NCI-H1048 (cell line): ENCODE results near the gene BNIP5.
A peak's percentile ranks its signal among the peaks of the same experiment; 100 is the strongest.

Experiments used
- DNase-seq: peaks from one replicate; lab custom pipeline; 2025; lab: John Stamatoyannopoulos, UW

Gene BNIP5

DNA sequence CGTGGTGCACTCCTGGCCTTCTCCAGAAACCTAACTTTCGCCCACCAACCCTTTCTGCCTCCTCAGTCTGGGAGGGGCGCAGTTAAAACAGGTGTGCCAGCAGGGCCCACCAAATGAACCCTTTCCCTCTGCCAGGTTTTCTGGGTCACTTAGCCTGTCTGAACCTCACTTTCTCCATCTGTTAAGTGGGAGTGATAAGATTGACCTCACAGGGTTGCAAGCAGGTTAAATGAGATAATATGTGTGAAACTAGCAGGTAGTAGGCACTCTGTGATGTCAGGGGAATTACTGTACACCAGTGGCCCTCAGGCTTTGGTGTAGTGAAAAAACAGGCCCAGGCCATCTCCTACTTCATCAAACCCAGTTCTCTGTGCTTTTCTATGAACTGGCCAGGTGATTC lies 14.1 kb downstream of the BNIP5 start:
- no peak for DNase-seq

DNA sequence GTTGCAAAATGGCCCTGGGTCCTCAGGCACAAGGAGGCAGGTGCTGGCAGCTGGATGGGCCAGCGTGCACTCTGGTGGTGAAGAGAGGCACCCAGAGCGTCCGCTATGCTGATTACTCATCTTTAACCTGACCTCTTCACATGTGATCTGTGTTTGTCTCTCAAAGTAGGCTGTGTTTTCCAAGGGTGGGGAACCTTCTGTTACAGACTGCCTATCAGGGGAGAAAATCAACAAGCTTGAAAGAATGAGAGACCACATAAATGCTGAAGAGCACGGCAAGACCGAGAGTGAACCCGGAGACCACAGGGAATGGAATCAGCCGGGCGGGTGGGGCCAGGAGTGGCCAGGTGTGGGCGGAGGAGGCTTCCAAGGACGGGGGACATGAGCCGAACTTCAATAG lies 16.2 kb downstream of the BNIP5 start:
- no peak for DNase-seq

DNA sequence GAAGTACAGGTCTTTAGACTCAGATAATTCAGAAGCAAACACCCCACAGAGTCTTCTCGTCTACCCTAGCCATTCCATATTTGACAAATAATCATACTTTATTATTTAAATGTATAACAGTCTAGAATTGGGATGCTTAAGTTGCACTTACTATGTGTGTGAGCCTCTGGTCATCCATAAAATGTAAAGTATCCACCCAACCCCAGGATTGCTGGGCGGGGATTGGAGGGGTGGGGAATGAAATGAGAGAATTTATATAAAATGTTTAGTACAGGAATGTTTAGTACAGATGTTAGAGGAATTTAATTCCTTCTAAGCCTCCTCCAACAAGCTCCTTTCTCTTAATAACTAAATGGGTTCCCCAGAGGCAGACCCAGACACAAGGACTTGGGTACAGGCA lies 16.9 kb downstream of the BNIP5 start:
- DNase-seq = no peak

DNA sequence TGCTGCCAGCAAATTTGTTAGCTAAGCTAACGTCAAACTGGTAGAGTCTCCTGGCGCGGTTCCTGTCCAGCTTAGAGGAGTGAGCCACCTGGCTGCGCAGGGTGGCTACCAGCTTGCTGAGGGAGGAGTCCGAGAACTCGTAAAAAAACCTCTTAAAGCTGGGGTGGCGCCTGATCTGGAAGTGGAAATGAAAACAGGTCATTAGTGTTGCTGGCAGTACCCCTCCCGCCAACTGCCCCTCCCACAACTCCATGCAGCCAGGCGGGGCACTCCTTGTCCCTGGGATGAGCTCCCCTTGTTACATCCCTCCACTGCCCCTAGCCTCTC lies 17.3 kb downstream of the BNIP5 start:
- DNase-seq = no peak

DNA sequence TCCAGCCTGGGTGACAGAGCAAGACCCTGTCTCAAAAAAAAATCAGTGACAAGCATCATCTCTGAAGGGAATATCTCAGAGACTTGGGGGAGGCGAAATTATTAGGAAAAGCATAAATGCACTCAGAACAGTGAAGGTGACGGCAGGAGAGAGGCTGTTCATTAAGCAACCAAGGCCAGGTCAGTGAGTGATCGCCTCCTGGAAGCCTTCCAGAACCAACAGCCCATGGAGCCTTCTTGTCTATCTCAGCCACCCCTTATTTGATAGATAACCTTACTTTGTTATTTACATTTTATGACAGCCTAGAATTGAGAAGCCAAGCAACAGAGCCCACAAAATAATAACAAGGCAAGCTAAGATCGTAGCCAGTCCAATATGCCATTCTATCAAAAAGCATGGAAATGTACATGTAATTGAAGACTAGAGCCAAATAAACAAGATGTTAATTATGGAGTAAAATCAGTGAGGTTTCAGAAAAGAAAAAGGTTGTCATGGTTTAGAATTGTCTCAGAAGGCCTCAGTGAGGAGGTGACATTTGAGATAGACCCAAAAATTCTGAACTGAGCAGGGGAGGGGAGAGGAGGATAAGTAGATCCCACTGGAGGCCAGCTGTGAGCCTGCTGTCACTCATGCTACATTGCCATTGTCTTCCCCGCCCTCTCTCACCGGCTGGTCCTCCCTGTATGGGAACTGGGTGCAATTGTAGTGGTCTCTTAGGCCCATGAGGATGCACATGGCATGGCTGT lies 17.8 kb downstream of the BNIP5 start:
- no peak for DNase-seq

DNA sequence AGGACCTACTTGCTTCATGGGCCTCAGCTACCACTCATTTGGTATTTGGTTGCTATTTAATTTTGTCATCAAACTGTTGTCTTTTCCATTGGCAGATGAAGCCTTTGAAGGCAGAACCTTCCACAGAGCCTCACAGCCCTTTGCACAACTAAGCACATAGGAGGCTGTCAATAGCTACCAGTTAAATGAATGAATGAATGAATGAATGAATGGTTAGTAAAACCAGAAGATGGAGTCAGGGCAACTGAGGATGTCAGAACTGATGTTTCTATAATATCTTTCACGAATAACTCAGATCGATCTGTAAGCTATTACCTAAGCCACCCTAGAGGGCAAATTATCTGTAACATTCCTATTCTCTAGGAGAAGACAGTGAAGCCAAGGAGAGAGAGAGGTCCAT lies 19.1 kb downstream of the BNIP5 start:
- no peak for DNase-seq

DNA sequence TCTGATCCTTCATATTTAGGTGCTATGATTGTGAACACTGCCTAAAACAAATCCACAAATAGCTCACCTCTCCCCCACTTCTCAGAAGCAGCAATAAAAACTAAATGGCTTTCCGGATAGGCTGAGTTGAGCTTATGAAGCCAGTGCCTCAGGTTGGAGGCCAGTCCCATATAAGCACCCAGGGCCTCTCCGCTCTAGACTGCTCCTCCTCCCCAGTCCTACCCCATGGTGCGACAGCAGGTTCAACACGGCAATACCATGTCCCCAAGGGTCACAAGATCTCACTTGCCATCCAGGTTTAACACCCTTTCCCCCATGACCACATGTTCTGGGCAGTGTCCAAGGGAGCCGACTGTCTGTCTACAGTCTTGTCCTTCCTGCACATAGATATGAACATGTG lies 20.8 kb downstream of the BNIP5 start:
- no peak for DNase-seq

DNA sequence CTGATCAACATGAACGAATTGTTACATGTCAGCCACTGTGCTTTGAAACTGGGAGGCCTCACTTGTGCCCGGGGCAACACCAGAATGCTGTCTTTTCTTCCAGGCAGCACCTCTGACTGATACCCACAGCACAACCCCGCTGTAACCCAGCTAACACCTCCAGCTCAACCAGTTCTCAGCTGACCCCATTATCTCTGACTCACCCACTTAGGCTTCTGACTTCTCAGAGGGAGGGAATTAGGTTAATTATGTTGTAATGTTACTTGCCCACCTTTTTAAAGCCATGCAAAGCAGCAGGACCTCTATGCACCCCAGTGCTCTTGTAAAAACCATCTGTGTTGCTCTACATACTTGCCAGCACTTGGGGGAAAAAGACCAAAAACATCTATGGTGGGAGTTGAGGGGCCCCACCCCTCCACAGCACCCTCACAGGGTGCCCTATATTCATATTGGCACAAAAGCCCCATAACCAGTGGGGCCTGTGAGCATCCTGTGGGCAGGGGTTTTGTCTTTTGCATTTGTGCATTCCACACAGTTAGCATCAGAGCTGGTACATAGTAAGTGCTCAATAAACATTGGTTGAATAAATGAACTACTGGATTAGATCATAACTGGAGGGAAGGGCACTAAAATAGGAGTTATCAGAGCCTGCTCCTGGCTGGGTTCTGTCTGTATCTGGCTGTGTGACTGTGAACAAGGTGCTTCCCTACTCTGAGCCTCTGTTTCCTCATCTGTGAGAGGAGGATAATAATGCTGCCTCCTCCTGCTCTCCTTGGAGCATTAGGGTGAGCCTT lies 22.3 kb downstream of the BNIP5 start:
- peak; percentile 74 for DNase-seq

DNA sequence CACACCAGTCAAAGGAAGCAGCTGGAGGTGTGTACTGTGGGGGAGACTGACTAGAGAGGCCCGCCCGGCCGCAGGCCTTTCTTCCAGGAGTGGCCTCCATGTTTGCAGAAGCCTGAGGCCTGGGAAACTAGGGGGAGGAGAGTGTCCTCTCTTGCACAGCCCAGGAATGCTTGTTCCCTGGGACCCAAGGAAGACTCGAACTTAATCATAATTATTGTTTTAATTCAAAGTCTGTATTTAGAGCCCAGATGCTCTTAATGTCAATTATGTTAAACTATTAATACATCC lies 23.1 kb downstream of the BNIP5 start:
- peak; percentile 49 for DNase-seq

DNA sequence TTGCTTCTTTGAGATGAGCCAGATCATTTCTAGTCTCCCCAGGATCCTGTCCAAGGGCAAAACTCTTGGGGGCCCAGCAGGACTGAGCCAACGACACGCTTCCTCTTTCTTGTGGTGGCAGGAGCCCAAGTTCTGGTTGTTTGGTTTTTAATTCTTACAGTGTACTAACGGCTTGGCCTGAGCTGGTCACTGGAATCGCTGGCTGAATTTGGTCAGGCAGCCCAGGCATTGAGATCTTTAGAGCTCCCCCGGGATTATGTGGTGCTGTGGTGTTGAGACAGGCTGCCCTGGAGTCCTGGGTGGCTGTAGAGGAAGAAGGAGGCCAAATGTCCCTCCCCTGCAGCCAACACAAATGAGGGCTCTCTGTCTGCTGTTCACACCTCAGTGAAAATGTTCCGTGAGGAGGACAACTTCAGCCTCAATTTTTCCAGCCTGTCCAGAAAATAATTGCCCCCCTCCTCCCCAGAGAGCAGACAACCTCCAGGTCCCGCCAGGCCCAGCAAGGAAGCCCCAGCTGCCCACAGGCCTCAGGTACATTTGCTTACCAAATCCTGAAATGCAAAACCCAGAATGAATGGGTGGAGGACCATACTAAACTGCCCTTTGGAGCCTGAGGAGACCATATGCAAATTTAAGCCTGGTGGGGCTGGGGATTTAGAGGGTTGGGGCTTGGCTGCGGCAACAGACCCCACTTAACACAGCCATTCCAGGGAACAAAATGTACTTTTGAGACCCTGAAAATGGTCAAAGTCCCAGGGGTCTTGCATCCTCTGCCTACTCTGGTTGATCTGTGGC lies 23.6 kb downstream of the BNIP5 start:
- peak; percentile 71 for DNase-seq

DNA sequence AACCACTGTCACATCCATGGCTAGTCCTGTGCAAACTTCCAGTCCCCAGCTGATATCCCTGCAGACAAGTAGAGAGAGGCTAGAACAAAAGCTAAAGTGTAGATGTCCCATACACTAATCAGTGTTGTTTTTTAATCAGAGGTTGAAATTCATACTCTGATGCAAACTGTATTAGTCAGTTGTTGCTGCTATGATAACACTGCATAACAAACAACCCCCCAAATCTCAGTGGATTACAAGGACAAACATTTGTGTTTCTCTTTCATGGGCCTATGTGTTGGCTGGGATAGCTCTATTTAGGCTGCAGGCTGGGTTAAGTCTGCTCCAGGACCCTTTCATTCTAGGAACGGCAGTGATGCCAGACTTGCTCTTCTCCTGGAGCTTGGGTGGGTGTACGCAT lies 26.8 kb downstream of the BNIP5 start:
- DNase-seq = no peak

DNA sequence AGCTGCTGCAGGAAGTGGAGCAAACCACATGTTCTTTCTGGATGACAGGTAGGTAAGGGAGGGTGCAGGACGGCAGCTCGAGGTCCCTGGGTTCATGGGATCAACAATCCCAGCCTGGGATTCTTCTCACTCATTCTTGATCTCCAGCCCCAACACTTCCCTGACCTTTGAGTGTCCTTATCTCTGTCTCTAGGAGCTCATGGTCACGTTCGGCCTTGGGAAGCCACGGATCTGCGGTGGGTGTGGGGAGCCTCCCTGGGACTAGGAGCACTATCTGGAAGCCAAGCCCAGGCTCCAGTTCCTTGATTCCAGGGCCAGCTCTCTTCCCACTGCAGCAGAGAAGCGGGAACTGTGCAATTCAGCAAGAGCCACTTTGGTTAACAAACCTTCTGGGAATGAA lies 27.5 kb downstream of the BNIP5 start:
- DNase-seq = no peak

DNA sequence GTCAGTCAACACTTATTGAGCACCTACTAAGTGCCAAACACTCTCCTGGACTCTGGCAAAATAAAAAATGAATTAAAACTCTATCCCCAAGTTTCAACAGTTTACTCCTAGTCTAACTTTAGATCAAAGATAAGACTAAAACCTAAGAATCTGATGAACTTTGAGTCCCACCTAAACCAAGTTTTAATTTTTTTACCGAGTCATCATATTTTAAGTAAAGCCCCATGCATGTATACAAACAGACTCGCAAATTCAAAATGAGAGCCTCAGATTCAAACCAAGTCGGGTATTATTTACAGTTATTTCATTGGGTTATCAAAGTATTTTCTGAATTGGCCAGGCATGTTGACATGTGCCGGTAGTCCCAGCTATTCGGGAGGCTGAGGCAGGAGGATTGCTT lies 28.2 kb downstream of the BNIP5 start:
- no peak for DNase-seq

DNA sequence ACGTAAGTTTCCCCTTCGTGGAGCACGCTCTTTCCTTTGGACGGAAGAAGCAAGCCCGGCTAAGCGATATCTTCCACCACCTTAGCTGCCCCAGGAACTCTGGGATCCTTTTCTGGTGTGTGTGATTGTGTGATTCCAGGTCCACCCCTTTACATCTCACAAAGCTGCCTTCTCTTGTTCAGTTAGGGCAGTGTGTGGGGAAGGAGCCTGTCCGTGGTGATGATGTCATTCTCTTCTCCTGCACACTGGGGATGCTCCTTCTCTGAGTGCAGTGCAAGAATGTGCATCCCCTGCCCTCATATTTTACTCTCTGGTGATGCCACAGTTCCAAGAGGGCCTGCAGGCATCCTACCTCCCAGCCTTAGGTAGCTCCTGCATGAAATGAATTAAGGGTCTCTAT lies 30.3 kb downstream of the BNIP5 start:
- DNase-seq = no peak

DNA sequence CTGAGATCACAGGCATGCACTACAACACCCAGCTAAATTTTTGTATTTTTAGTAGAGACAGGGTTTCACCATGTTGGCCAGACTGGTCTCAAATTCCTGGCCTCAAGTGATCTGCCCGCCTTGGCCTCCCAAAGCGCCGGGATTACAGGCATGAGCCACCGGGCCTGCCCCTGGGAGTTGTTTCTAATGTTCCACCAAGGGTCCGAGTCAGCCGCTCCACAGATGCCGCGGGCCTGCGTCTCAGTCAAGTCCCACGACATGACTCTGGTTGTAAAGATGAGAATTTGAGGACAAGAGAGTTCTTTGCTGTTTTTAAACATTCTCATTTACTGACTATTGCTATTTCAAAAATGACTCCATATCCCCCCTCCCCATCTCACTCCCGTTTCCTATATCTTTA lies 30.8 kb downstream of the BNIP5 start:
- no peak for DNase-seq

DNA sequence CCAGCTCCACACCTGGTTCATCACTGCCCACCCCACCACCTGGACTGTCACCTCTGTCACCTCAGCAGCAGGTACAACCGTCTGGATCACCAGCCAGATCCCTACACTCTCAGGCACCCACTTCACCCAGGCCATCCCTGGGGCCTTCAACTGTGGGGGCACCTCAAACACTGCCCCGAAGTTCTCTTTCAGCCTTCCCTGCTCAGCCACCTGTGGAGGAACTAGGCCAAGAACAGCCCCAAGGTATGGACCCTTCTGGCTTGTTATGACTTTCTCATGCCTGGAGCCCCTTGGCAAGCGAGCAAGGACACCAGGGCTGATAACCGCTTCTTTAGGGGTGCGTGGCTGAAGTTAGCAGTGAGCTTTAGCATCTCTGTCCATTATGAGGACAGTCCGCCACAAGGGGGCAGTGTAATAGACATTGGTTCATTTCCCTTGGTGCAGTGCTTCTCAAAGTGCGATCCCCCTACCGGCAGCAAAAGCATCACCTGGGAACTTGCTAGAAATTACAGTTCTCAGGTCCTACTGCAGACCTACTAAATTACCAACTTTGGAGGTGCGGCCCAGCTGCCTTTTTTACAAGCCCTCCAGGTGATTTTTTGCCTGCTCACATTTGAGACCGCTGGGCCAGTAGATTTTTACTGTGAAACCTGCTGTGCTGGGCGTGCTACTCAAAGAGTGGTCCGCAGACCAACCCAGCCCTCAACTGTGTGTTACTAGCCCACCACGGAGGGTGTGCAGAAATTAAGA lies 34.3 kb downstream of the BNIP5 start:
- DNase-seq = peak; percentile 65

DNA sequence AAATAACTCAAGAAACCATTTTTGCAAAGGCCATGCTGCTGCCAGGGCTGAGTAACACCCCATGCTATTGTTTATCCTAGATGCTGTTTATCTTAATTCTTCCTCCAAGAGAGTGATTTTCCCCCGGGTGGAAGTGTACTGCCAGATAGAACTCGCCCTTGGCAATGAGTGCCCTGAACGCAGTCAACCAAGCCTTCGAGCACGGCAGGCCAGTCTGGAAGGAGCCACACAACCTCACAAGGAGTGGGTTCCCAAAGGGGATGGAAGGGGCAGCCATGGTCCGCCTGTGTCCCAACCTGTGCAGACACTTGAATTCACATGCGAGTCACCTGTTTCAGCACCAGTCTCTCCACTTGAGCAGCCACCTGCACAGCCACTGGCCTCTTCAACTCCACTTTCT lies 34.9 kb downstream of the BNIP5 start:
- no peak for DNase-seq

DNA sequence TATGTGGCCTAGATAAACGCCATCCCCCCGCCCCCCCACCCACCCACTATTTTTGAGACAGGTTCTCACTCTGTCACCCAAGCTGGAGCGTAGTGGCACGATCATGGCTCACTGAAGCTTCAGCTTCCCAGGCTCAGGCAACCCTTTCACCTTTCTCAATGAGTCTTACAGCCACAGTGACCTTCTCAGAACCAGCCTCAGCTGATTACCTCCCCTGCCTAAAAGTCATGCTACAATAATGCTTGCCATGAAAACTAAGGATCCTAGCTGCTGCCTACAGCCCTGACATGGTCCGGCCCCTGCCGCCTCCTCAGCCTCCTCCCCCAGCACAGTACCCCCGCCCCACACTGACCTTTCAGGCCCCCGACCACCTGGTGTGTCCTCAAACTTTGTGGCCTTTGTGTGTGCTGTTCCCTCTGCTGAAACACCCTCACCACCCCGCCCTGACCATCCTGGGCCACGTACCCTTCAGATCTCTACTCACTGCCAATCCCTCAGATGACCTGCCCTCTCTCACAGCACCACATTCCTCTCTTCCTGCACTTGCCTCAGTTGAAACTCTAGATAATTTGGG lies 35.5 kb downstream of the BNIP5 start:
- no peak for DNase-seq

DNA sequence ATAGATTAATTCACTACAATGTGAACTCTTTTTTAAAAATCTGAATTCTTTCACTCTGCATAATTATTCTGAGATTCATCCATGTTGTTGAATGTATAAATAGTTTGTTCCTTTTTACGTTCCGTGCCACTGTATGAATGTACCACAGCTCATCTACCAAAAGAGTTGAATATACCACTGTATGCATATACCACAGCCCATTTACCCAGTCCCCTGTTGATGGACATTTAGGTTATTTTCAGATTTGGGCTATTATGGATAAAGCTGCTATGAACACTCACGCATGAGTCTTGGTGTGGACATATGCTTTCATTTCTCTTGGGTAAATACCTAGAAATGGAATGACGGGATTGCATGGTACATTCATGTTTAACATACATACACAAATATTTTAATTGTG lies 38.7 kb downstream of the BNIP5 start:
- no peak for DNase-seq

DNA sequence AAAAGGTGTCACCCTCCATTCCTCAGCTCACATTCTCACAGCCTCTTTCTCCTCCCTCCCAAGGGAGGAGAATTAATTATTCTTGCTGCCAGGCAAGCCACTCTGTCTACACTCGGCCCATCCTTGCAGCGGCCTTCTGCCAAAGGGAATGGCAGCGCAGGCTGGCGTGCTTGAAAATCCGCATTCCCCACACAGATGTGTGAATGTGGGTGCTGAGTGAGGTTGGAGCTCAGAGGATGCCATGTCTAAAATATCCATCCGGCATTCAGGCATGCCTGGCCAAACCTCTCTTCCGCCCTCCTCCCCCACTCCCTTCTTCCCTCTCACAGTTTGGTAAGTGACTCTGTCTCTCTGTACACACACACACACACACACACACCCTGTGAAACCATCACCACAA lies 39.2 kb downstream of the BNIP5 start:
- DNase-seq = no peak

DNA sequence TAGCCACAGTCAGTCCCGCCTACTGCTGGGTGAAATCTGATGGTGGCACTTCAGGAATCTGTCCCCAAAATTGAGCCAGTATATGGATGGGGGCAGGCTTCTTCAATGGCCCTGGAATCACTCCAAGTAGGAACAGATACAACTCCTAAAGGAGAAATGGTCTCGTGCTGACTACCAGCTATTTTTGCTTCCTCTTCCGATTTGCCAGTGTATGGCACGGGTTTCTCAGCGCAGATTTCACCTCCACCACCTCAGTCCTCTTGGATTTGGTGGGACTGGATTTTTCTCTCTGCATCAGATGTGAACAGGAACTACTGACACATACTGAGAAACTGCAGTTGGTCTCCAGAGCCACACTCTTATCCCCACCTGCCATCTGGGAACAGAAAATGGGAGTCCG lies 39.6 kb downstream of the BNIP5 start:
- no peak for DNase-seq

DNA sequence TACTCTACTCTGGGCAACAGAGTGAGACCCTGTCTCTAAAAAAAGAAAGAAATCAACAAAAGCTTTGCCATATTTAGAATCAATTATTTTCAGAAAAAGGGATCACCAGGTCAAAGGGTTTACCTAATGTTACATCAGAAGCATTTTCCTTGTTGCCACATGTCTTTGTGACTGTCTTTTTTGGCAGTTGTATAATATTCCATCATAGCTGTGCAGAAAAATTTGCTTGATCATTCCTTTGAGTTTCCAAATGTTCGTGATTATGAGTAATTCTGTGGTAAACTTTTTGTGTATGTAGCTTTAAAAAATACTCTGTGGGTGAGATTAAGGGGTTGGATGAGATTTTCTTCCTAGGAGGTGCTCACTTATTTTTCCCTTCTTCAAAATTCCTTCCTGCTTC lies 40.4 kb downstream of the BNIP5 start:
- no peak for DNase-seq
